Measurements from ENCODE around the gene SRGAP2C.
A peak's percentile ranks its signal among the peaks of the same experiment; 100 is the strongest.
"Not testable (repeated sequence)": the region's sequence is repeated elsewhere in the genome, so short reads cannot be mapped to it uniquely, and the experiment has no call there.

Gene SRGAP2C

GRCh38 chr1:121184290-121185127 lies at the start of gene SRGAP2C, which contains the start of gene FAM72B:
TSS of gene SRGAP2C (plus strand) at chr1:121184975. CDS start at chr1:121187447, 2,472 bp downstream.
TSS of gene FAM72B (minus strand) at chr1:121184340. CDS start at chr1:121183489, 851 bp downstream.
- not testable (repeated sequence) for H3K4me1 ChIP-seq (ENCODE audit: control insufficient read depth, insufficient read depth, low read length); H3K27me3 ChIP-seq (replicated peaks; ENCODE audit: control insufficient read depth, insufficient read depth, low read length); H3K9me3 ChIP-seq (ENCODE audit: control insufficient read depth, low read length); H3K36me3 ChIP-seq (ENCODE audit: control insufficient read depth, insufficient read depth, low read length, severe bottlenecking)
- Histone ChIP-seq H3K9ac (ENCODE audit: low read length) (peak within 1 kb of the TSS; percentile 49), H3K4me3 (ENCODE audit: low read length) (peak within 1 kb of the TSS; percentile 71)
- peak; percentile 99 for DNase-seq (ENCODE audit: low read depth)

DNA sequence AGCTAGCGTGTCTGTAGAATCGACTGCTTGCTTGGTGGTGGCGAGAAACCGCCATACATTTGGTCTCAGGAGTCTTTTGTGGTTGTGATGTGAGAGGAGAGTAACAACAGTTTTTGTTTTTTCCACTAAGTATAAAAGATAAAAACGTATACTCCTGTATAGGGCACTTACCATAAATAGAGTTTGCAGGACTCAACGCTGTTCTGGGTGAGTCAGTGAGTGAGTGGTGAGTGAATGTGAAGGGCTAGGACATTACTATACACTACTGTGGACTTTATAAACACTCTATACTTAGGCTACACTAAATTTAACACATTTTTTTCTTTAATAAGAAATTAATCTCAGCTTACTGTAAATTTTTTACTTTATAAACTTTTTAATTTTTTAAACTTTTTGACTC lies 44.4 kb upstream of the SRGAP2C start:
- H3K4me3 ChIP-seq (ENCODE audit: low read length); H3K27me3 ChIP-seq (replicated peaks; ENCODE audit: control insufficient read depth, insufficient read depth, low read length); H3K4me1 ChIP-seq (ENCODE audit: control insufficient read depth, insufficient read depth, low read length); H3K9ac ChIP-seq (ENCODE audit: low read length); H3K9me3 ChIP-seq (ENCODE audit: control insufficient read depth, low read length); DNase-seq (ENCODE audit: low read depth); H3K36me3 ChIP-seq (ENCODE audit: control insufficient read depth, insufficient read depth, low read length, severe bottlenecking): not testable (repeated sequence)

DNA sequence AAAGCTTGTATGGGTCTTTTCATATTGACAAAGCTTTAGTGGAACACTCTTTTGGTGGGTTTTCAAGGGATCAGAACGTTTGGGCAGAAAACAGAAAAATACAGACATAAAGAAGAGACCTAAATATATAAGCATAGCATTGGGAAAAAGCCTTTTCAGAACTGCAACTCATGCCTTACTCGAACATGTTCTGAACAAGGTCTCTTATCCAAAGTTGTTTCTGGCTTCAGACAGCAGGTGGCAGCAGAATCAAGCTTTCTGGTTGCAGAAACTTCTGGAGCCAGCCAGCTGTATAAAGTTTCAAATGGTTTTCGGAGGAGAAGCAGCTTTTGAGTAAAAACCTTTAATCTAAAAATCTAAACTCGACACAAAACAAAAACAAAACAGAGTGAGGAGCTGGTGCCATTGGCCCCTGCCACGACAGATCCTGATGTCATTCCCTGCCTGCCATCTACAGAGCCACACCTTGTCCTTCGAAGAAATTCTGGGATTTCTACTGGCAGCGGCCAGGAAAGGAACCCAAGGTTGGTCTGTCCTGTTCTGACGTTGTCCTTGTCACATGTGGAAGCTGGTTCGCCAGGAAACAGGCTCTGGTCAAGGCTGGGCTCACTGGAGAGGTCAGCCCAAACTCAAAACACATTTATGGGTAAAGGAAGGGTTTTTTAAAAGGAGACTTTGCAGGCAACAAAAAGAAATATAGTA lies 36.1 kb upstream of the SRGAP2C start:
- H3K4me1 ChIP-seq (ENCODE audit: control insufficient read depth, insufficient read depth, low read length); H3K27me3 ChIP-seq (replicated peaks; ENCODE audit: control insufficient read depth, insufficient read depth, low read length); DNase-seq (ENCODE audit: low read depth); H3K36me3 ChIP-seq (ENCODE audit: control insufficient read depth, insufficient read depth, low read length, severe bottlenecking); H3K4me3 ChIP-seq (ENCODE audit: low read length); H3K9ac ChIP-seq (ENCODE audit: low read length); H3K9me3 ChIP-seq (ENCODE audit: control insufficient read depth, low read length): not testable (repeated sequence)

DNA sequence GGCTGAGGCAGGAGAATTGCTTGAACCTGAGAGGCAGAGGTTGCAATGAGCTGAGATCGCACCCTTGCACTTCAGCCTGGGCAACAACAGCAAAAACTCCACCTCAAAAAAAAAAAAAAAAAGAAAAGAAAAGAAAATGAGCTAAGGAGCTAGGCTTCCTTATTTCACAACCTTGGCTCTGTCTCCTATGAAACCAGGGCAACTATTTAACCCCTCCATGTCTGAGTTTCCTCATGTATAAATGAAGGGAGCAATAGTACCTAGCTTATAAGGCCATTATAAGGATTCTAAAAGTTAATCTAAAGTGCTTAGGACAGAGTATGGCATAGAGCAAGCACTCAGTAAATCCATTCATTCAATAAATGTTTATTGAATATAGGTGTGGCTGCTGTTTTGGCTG lies 33.5 kb upstream of the SRGAP2C start:
- H3K27me3 ChIP-seq (replicated peaks; ENCODE audit: control insufficient read depth, insufficient read depth, low read length); H3K36me3 ChIP-seq (ENCODE audit: control insufficient read depth, insufficient read depth, low read length, severe bottlenecking); H3K9me3 ChIP-seq (ENCODE audit: control insufficient read depth, low read length); H3K4me3 ChIP-seq (ENCODE audit: low read length); DNase-seq (ENCODE audit: low read depth); H3K4me1 ChIP-seq (ENCODE audit: control insufficient read depth, insufficient read depth, low read length); H3K9ac ChIP-seq (ENCODE audit: low read length): not testable (repeated sequence)

GRCh38 chr1:121152788-121153187 lies 32.0 kb upstream of the SRGAP2C start:
- not testable (repeated sequence) for H3K27me3 ChIP-seq (replicated peaks; ENCODE audit: control insufficient read depth, insufficient read depth, low read length); H3K9ac ChIP-seq (ENCODE audit: low read length); H3K4me3 ChIP-seq (ENCODE audit: low read length); H3K9me3 ChIP-seq (ENCODE audit: control insufficient read depth, low read length); DNase-seq (ENCODE audit: low read depth); H3K4me1 ChIP-seq (ENCODE audit: control insufficient read depth, insufficient read depth, low read length); H3K36me3 ChIP-seq (ENCODE audit: control insufficient read depth, insufficient read depth, low read length, severe bottlenecking)

- H3K27me3 ChIP-seq (replicated peaks; ENCODE audit: control insufficient read depth, insufficient read depth, low read length); H3K9me3 ChIP-seq (ENCODE audit: control insufficient read depth, low read length); H3K4me3 ChIP-seq (ENCODE audit: low read length); H3K36me3 ChIP-seq (ENCODE audit: control insufficient read depth, insufficient read depth, low read length, severe bottlenecking); H3K4me1 ChIP-seq (ENCODE audit: control insufficient read depth, insufficient read depth, low read length); DNase-seq (ENCODE audit: low read depth); H3K9ac ChIP-seq (ENCODE audit: low read length): not testable (repeated sequence)
Measured at GRCh38 chr1:121154811-121155210, 30.0 kb upstream of the SRGAP2C start.

- not testable (repeated sequence) for H3K4me1 ChIP-seq (ENCODE audit: control insufficient read depth, insufficient read depth, low read length)
- DNase-seq (ENCODE audit: low read depth) = peak; percentile 67
Measured at GRCh38 chr1:121155671-121156358, 29.0 kb upstream of the SRGAP2C start.

GRCh38 chr1:121156958-121157603 lies 27.7 kb upstream of the SRGAP2C start:
- H3K4me1 ChIP-seq (ENCODE audit: control insufficient read depth, insufficient read depth, low read length); DNase-seq (ENCODE audit: low read depth); H3K27me3 ChIP-seq (replicated peaks; ENCODE audit: control insufficient read depth, insufficient read depth, low read length); H3K9ac ChIP-seq (ENCODE audit: low read length); H3K36me3 ChIP-seq (ENCODE audit: control insufficient read depth, insufficient read depth, low read length, severe bottlenecking); H3K4me3 ChIP-seq (ENCODE audit: low read length); H3K9me3 ChIP-seq (ENCODE audit: control insufficient read depth, low read length): not testable (repeated sequence)

More at GRCh38 chr1:121155671-121156358, 29.0 kb upstream of the SRGAP2C start:
- not testable (repeated sequence) for H3K36me3 ChIP-seq (ENCODE audit: control insufficient read depth, insufficient read depth, low read length, severe bottlenecking); H3K27me3 ChIP-seq (replicated peaks; ENCODE audit: control insufficient read depth, insufficient read depth, low read length); H3K9ac ChIP-seq (ENCODE audit: low read length); H3K9me3 ChIP-seq (ENCODE audit: control insufficient read depth, low read length); H3K4me3 ChIP-seq (ENCODE audit: low read length)

DNA sequence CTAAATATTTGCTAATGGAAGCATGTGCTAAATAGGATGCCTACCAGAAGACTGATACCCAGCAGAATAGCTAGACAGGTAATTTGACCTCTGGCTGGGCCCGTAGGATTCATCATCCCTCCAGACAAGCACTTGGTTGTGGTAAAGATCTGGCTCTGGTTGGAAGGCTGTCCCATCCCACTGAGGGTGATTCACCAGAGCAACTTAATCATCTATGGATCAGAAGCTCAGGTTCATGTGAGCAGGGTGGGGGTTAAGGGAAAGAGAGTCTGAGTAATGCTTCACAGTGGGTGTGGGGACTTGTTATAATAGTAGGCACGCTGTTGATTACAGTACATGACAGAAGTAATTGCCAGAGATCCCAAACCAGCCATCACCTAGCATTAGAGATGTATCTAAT lies 27.2 kb upstream of the SRGAP2C start:
- H3K27me3 ChIP-seq (replicated peaks; ENCODE audit: control insufficient read depth, insufficient read depth, low read length); H3K4me1 ChIP-seq (ENCODE audit: control insufficient read depth, insufficient read depth, low read length); H3K36me3 ChIP-seq (ENCODE audit: control insufficient read depth, insufficient read depth, low read length, severe bottlenecking); H3K9ac ChIP-seq (ENCODE audit: low read length); H3K9me3 ChIP-seq (ENCODE audit: control insufficient read depth, low read length); H3K4me3 ChIP-seq (ENCODE audit: low read length); DNase-seq (ENCODE audit: low read depth): not testable (repeated sequence)

DNA sequence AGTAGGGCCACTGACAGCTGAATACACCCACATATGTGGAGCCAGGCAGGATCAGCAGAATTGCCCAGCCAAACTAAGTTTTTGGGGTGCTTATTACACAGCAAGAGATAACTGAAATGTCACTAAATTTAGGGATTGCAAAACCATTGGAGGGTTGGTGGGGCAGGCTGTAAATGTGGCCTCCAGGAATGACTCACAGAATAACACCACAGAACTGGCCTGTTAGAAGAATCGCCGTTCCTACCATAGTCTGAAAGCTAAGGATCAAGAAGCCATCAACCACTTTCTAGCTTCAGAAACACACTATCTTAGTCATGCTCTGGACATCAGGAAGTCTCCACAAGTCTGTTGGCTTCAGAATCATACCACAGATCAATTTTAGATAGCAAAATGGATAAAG lies 24.7 kb upstream of the SRGAP2C start:
- not testable (repeated sequence) for H3K27me3 ChIP-seq (replicated peaks; ENCODE audit: control insufficient read depth, insufficient read depth, low read length); H3K9me3 ChIP-seq (ENCODE audit: control insufficient read depth, low read length); DNase-seq (ENCODE audit: low read depth); H3K4me3 ChIP-seq (ENCODE audit: low read length); H3K36me3 ChIP-seq (ENCODE audit: control insufficient read depth, insufficient read depth, low read length, severe bottlenecking); H3K9ac ChIP-seq (ENCODE audit: low read length); H3K4me1 ChIP-seq (ENCODE audit: control insufficient read depth, insufficient read depth, low read length)

Data from adipocyte (in vitro differentiated cells).